GM12801 (cell line): ENCODE measurements around the gene SH3PXD2B.

Source experiments
- CTCF ChIP-seq: IDR thresholded peaks from one replicate; pipeline ENCODE4 v1.5.1; 2011; ENCODE audit warnings: control low read depth; ENCODE audit not compliant: insufficient read length; ENCODE audit errors: extremely low read depth

SH3PXD2B gene

DNA sequence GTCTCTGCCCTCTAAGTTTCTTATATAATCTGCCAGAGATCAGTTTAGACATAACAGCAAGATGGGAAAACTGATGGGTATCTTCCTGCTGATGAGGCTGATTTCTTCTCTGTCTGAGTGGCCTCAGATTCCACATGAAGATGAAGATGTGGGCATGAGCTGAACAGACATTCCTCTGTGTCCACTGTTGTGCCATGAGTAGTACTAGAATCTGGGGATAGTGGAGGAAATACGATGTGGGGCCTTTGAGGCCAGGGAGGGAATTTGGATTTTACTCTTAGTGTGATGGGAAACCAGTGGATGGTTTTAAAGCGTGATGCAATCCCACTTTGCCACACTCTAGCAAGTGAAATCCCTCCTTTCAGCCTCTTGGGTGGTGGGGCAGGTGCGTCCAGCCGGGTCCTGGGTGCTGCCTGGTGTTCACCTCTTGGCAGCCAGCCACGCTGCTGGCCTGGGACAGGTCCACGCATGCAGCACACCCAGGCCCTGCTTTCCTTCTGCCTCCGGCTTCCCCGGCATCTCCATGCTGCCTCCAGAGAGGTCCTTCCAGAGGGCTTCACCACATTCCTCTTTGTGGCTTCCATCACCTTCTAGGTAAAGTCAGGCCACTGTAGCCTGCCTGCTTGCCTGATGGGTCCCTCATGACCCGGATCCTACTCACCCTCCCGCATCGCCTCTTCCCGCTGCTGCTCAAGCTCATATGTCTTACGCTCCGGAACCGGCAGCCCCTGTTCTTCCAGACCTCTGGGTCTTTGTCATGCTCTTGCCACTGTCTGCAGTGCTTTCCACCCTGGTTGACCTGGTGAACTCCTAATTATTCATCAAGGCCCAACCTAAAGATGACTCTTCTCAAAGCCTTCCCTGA, 28.1 kb upstream of the SH3PXD2B start:
- TF ChIP-seq CTCF = no peak

DNA sequence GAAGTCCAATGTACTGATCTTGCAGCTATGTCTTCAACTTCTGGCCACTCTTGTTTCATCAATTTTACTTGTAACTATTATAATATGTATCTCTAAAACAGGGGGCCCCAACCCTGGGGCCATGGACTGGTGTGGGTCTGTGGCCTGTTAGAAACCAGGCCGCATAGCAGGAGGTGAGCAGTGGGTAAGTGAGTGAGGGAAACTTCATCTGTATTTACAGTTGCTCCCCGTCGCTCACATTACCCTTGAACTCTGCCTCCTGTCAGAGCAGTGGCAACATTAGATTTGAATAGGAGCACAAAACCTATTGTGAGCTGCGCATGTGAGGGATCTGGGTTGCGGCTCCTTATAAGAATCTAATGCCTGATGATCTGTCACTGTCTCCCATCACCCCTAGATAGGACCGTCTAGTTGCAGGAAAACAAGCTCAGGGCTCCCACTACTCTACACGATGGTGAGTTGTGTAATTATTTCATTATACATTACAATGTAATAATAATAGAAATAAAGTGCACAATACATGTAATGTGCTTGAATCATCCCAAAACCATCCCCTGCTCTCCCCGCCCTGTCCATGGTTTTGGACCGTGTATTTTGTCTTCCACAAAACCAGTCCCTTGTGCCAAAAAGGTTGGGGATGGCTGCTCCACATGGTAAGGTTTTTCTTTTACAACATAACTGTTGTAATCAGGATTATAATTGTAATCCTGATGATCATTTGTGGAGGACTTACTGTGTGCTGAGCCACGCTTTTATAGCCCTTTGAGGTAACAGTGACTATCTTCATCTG, 26.9 kb upstream of the SH3PXD2B start:
- no peak for TF ChIP-seq CTCF

DNA sequence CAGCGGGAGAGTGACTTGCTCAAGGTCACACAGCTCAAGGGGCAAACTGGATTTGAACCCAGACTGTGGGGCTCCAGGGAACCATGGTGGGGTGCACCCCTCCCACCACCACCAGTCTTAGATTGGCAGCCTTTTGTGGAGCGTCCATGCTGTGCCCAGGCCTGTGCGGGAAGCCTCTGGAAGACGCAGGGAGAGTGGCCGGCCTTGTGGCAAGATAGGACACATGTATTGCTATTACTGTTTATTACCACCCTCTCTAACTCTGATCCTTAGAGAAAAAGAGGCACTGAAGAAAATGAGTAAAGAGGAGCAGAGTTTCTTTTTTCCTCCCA, 25.4 kb upstream of the SH3PXD2B start:
- no peak for TF ChIP-seq CTCF

GRCh38 chr5:172479034-172479783, 24.9 kb upstream of the SH3PXD2B start:
- TF ChIP-seq CTCF = peak; percentile 6

DNA sequence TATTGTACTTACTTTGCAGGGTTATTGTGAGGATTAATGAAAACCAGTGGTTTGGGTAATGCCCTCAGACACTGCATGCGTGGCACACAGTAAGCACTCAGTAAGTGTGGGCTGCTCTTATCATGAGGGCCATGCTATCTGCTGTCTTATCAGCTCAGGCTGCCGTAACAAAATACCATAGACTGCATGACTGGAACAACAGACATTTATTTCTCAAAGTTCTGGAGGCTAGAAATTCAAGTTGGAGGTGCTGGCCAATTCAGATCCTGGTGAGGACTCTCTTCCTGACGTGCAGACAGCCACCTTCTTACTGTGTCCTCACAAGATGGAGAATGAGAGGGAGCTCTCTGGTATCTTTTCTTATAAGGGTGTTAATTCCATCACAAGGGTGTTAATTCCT, 23.9 kb upstream of the SH3PXD2B start:
- no peak for TF ChIP-seq CTCF

- TF ChIP-seq CTCF = no peak
Measured at GRCh38 chr5:172477466-172477865, 23.1 kb upstream of the SH3PXD2B start.

DNA sequence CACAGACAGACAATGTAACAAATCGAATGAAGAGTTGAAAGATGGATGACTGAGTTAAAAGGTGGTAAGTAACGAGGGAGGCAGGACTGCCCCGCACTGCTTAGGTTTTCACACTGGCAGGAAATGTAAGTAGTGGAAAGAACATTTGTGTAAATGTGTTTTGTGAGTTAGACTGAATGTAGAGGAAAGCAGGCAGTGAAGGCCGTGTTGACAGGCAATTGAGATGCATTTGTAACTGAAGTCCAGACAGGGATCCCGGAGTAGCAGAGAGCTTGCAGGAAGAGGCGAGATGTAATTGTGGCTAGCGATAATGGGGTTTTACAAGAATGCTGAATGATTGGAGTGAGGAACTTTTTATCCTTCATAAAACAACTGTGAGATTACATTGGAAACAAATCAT, 20.0 kb upstream of the SH3PXD2B start:
- TF ChIP-seq CTCF = no peak
